Pancreas (tissue), 10 donors: ENCODE results near the gene DGCR6L. TPM values are rescaled to one million over a fixed set of nuclear protein-coding genes. Genes with fewer than 3 reads are reported as not detected.
A peak's percentile ranks its signal among the peaks of the same experiment; 100 is the strongest.
"Not testable (repeated sequence)": the region's sequence is repeated elsewhere in the genome, so short reads cannot be mapped to it uniquely, and the experiment has no call there.

Experiments used
- ATAC-seq, 4 donors: fragments of 200-7000 bp; cut with Tn5 transposase; one replicate each; pipeline versions ENCODE4 v1.8.0 to v1.9.1; 2020; ENCODE audit warnings: mild to moderate bottlenecking in 4 of 4, moderate library complexity in 4 of 4
- DNase-seq, 6 donors: peaks; one replicate each; pipeline ENCODE4 v3.0.0-alpha.2; 2020
- FAIRE-seq: peaks from 2 replicates; lab custom pipeline; 2012; peaks lifted over from hg19 to GRCh38; lab: Jason Lieb, UNC
- H3K27ac ChIP-seq, 4 donors: fragments of 200-600 bp; sonication (generic); 1 replicate in 3 of 4; 2 replicates in 1 of 4; pipeline versions ENCODE4 v1.5.0 to v1.8.0; 2020
- H3K27me3 ChIP-seq, 4 donors: fragments of 200-600 bp; one replicate each; pipeline ENCODE4 v1.8.0; 2021
- H3K36me3 ChIP-seq, 3 donors: fragments of 200-600 bp; sonication (generic) in 1 of 3; one replicate each; pipeline versions ENCODE4 v1.5.0 to v1.8.0; 2020 to 2021
- H3K4me1 ChIP-seq, 3 donors: fragments of 200-600 bp; one replicate each; pipeline ENCODE4 v1.8.0; 2021
- H3K4me3 ChIP-seq, 4 donors: fragments of 200-600 bp; sonication (generic) in 2 of 4; one replicate each; pipeline versions ENCODE4 v1.5.0 to v1.8.0; 2020 to 2021
- H3K9me3 ChIP-seq, 4 donors: fragments of 200-600 bp; one replicate each; pipeline ENCODE4 v1.8.0; 2021
- CTCF ChIP-seq, 4 donors: fragments of 200-600 bp; sonication (generic) in 3 of 4; IDR thresholded peaks; one replicate each; pipeline versions ENCODE4 v1.5.0 to v1.8.0; 2021; ENCODE audit warnings: antibody characterized with exemption in 4 of 4
- WGBS, 2 donors: extraction: QIAGEN DNeasy Blood & Tissue Kit; methylation state at CpG; one replicate each; pipeline ENCODE4 v1.1.7; 2013; 5-methylcytosine and 5-hydroxymethylcytosine counted together
- intact Hi-C, 3 donors: fragments of 100-400 bp; cut with DNase I; formaldehyde crosslinking; loops; one replicate each; pipeline versions ENCODE4 v1.11.1 to v1.14.2; 2022
- polyA plus RNA-seq, 2 donors: library from polyadenylated mRNA; stranded (reverse); fragments of 200-250 nt; gene quantifications; one replicate each; pipeline ENCODE4 v1.2.3, GENCODE V29; 2013
- total RNA-seq, 6 donors: library from RNA; stranded (reverse); fragmentation: NEBNext Ultra II Directional in 4 of 6; extraction: Animal tissue kit (Norgen Biotek cat#: 25700) in 4 of 6; gene quantifications; one replicate each; pipeline versions ENCODE4 v1.2.1 to v1.2.4, GENCODE V29; 2021 to 2023
- donor health status: healthy with polysubstance abuse.
- donor health status: DM: no; HTN: no; CAD: no; lungs with moderate emphysema.
- donor health status: DM: no; HTN: no; CAD: no.
- donor health status: control.
- donor health status: control.
- donor health status: Bipolar disorder and iron deficiency.
- donor health status: DM: yes; HTN: yes; CAD: no.
- donor health status: DM: no; HTN: no; CAD: no.
- donor health status: DM: no; HTN: no; CAD: no.
- donor health status: DM: yes; HTN: yes; CAD: no.

Gene DGCR6L
- total and polyA plus RNA-seq, 8 donors: 17.2 to 53.4 (median 22.2) TPM

- FAIRE-seq: not testable (repeated sequence)
- 22 to 30% methylated on average over 6 to 11 of the region's 12 CpGs for WGBS, 2 donors
- intact Hi-C loops: loop anchor here (2.0 to 10.0 kb wide), 3 partner anchors 129 to 311 kb away; partner anchors contain the start of gene CCDC188 (in 1 of the 3)
These were observed 34.2 kb downstream of the DGCR6L start for GRCh38 chr22:20285473-20286311.

DNA sequence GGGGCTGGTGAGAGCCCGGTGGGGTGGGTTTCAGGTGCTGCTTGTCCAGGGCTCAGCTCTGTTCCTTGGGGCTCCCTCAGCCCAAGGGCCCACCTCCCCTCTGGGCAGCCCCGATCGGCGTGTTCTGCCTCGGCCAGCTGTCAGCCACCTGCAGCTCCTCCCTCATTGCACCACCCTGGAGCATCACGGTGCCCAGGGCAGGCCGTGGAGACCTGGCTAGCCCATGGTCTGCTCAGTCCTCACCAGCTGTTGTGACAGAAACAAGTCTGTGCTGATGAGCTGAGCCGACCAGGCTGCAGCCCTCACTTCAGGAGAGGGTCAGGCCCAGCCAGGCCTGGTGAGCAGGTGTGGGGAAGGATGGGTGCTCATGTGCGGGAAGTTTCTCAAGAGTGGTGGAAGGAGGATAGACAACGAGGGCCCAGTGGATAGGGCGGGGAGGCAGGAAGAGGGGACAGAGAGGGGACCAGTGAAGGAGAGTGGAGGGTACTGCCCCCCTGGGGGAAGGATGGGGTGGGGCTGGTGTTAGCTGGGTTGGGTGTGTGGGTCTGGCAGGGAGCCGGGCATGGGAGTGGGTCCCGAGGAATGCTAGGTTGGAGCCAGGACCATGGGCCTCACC is 35.3 kb downstream of the DGCR6L start:
- Histone ChIP-seq H3K9me3 (no peaks in the 10 kb centered on the region), H3K4me1 (no peaks in the 10 kb centered on the region), H3K27ac (no peak overlapping the region), H3K36me3 (no peaks in the 10 kb centered on the region), H3K4me3 (no peak overlapping the region), H3K27me3 (no peaks in the 10 kb centered on the region)
- intact Hi-C loops: loop anchor here (2.0 to 10.0 kb wide), 4 partner anchors 127 to 310 kb away; partner anchors contain the start of gene CCDC188 (in 1 of the 3)
- DNase-seq (no peak), ATAC-seq (no peak), FAIRE-seq (no peak)
- WGBS, 2 donors: 71 to 81% methylated on average over 13 of the region's 13 CpGs
- TF ChIP-seq CTCF (IDR thresholded peaks at IDR 0.05): no peak

More at GRCh38 chr22:20285473-20286311, 34.2 kb downstream of the DGCR6L start:
- H3K4me3 ChIP-seq, H3K27ac ChIP-seq, H3K4me1 ChIP-seq, H3K36me3 ChIP-seq, H3K27me3 ChIP-seq, H3K9me3 ChIP-seq: not testable (repeated sequence)
- TF ChIP-seq CTCF (IDR thresholded peaks at IDR 0.05): peak; percentile 79 to 98 (median 87)
- ATAC-seq (peak; percentile 91 to 98 (median 94)), DNase-seq (peak; percentile 54 to 98 (median 88))

DNA sequence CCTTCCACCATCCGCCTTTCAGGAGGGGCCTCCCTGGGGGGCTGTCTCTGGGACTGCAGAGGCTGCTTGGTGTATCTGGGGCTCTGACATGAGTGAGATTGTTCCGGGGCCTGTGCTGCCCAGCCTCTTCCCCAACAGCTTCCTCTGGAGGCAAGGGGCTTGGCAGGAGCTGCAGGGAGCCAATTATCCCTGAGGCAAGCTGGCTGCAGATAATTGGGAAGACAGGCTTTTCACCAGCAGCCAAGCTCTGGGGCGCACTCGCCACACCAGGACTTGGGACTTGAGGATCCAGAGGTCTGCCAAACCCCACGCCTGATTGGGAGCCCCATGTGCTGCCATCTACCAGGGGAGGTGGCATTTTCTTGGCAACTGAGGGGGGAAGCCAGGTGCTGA is 36.2 kb downstream of the DGCR6L start:
- no peaks in the 10 kb centered on the region for H3K9me3 ChIP-seq
- H3K27ac ChIP-seq: no peak overlapping the region
- H3K4me1 ChIP-seq: no peaks in the 10 kb centered on the region
- no peak for DNase-seq
- no peak overlapping the region for H3K4me3 ChIP-seq
- FAIRE-seq: no peak
- WGBS, 2 donors: 73 to 80% methylated on average over 4 to 5 of the region's 5 CpGs
- intact Hi-C loops: loop anchor here (2.0 to 10.0 kb wide), 4 partner anchors 126 to 309 kb away; partner anchors contain the start of gene CCDC188 (in 1 of the 3)
- no peaks in the 10 kb centered on the region for H3K36me3 ChIP-seq
- no peak for ATAC-seq
- H3K27me3 ChIP-seq: no peaks in the 10 kb centered on the region
- TF ChIP-seq CTCF (IDR thresholded peaks at IDR 0.05): no peak

DNA sequence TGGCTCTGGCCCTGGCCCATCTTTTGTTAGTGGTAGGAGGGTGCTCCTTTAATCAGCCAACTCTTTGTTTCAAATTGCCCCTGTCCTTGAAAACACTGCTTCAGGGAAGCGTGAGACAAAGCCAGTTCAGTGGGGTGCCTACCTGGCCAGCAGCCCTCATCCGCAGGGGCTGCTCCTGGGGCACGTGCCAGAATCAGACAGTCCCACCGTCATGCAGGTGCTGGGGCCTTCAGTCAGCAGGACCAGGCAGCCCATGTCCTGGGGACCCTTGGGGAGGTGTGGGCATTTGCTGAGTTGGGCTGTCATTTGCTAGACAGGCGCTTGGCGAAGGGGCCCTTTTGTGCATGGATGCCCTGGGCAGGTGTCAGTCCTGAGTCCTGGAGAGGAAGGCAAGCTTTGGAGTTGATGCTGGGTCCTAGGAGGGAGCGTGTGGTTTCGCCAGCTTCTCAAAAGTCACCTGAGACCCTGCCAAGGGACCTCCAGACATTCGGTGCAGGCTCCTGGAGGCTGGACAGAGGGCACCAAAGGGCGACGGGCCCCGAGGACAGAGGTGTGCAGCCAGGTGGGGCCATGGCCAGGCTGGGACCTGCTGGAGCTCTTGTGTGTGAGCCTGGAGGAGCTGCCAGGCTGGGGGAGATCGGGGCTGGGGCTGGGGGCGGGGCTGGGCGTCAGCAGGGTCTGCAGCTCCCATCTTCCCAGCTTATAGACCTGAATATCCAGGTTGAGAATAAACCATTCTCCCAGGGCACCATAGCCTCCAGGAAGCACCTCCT is 36.8 kb downstream of the DGCR6L start:
- Histone ChIP-seq H3K4me1 (no peaks in the 10 kb centered on the region), H3K4me3 (no peak overlapping the region), H3K9me3 (no peaks in the 10 kb centered on the region), H3K27me3 (no peaks in the 10 kb centered on the region), H3K36me3 (no peaks in the 10 kb centered on the region), H3K27ac (no peak overlapping the region)
- no peak for TF ChIP-seq CTCF (IDR thresholded peaks at IDR 0.05)
- no peak for ATAC-seq
- intact Hi-C loops: loop anchor here in 2 of 3 donors (5.0 to 10.0 kb wide), 3 partner anchors 126 to 308 kb away; partner anchors contain the start of gene CCDC188 (in 1 of the 2)
- WGBS, 2 donors: 74 to 83% methylated on average over 15 of the region's 15 CpGs
- no peak for DNase-seq
- FAIRE-seq: no peak
